Mesendoderm (in vitro differentiated cells): ENCODE results near the gene ZNF846.
"Not testable (repeated sequence)": the region's sequence is repeated elsewhere in the genome, so short reads cannot be mapped to it uniquely, and the experiment has no call there.

Source experiments
- DNase-seq: peaks from one replicate; pipeline ENCODE4 v3.0.0; 2013
- H2AK5ac ChIP-seq: 2 replicates; pipeline ENCODE4 v1.6.1; 2013; ENCODE audit warnings: low read length, inconsistent platforms
- H2BK120ac ChIP-seq: 2 replicates; pipeline ENCODE4 v1.6.1; 2013; ENCODE audit warnings: low read depth, mild to moderate bottlenecking, low read length, moderate library complexity, mixed read lengths
- H2BK15ac ChIP-seq: replicated peaks from 2 replicates; pipeline ENCODE4 v1.6.1; 2013; ENCODE audit warnings: low read depth, mild to moderate bottlenecking, moderate library complexity
- H2BK5ac ChIP-seq: 2 replicates; pipeline ENCODE4 v1.6.1; 2013; ENCODE audit warnings: low read length, inconsistent platforms
- H3K18ac ChIP-seq: 2 replicates; pipeline ENCODE4 v1.6.1; 2013; ENCODE audit warnings: mild to moderate bottlenecking, low read length, mixed read lengths
- H3K23ac ChIP-seq: one replicate; pipeline ENCODE4 v1.6.1; 2013; ENCODE audit warnings: low read length
- H3K27ac ChIP-seq: 2 replicates; pipeline ENCODE4 v1.5.1; 2013; ENCODE audit warnings: low read depth, mild to moderate bottlenecking, inconsistent platforms, low read length, moderate library complexity
- H3K27me3 ChIP-seq: 2 replicates; pipeline ENCODE4 v1.6.1; 2013; ENCODE audit warnings: low read length, control low read depth, mild to moderate bottlenecking, inconsistent platforms; ENCODE audit not compliant: insufficient read depth, poor library complexity
- H3K36me3 ChIP-seq: 2 replicates; pipeline ENCODE4 v1.6.1; 2013; ENCODE audit warnings: low read length, inconsistent platforms; ENCODE audit not compliant: control insufficient read depth, insufficient read depth
- H3K4ac ChIP-seq: one replicate; pipeline ENCODE4 v1.6.1; 2013; ENCODE audit warnings: low read depth, mild to moderate bottlenecking, low read length, moderate library complexity
- H3K4me1 ChIP-seq: 2 replicates; pipeline ENCODE4 v1.6.1; 2013; ENCODE audit warnings: low read depth, low read length, inconsistent platforms; ENCODE audit not compliant: control insufficient read depth
- H3K4me2 ChIP-seq: 2 replicates; pipeline ENCODE4 v1.6.1; 2013; ENCODE audit warnings: low read length
- H3K4me3 ChIP-seq: 2 replicates; pipeline ENCODE4 v1.5.1; 2013; ENCODE audit warnings: mild to moderate bottlenecking, low read length
- H3K56ac ChIP-seq: one replicate; pipeline ENCODE4 v1.6.1; 2013; ENCODE audit warnings: low read length
- H3K79me1 ChIP-seq: 2 replicates; pipeline ENCODE4 v1.6.1; 2013; ENCODE audit warnings: low read length, inconsistent platforms
- H3K79me2 ChIP-seq: 2 replicates; pipeline ENCODE4 v1.6.1; 2013; ENCODE audit warnings: mild to moderate bottlenecking, low read length; ENCODE audit not compliant: control insufficient read depth, insufficient read depth
- H3K9ac ChIP-seq: 2 replicates; pipeline ENCODE4 v1.6.1; 2013; ENCODE audit warnings: low read length, inconsistent platforms
- H4K5ac ChIP-seq: one replicate; pipeline ENCODE4 v1.6.1; 2013; ENCODE audit warnings: low read length
- H4K8ac ChIP-seq: one replicate; pipeline ENCODE4 v1.6.1; 2013; ENCODE audit warnings: low read depth, mild to moderate bottlenecking, control low read depth, low read length, moderate library complexity
- WGBS: extraction: QIAGEN DNeasy Blood & Tissue Kit; methylation state at CpG from one replicate; pipeline ENCODE4 v1.1.7; 2013; ENCODE audit warnings: low lambda C conversion rate, missing lambda C conversion rate; ENCODE audit not compliant: insufficient coverage; ENCODE audit errors: extremely low coverage; 5-methylcytosine and 5-hydroxymethylcytosine counted together

The ZNF846 gene

GRCh38 chr19:9735986-9736385 is 32.6 kb downstream of the ZNF846 start:
- Histone ChIP-seq H3K56ac (no peak overlapping the region), H3K4ac (no peak overlapping the region), H2AK5ac (no peak overlapping the region)

GRCh38 chr19:9730056-9730455 is 38.5 kb downstream of the ZNF846 start:
- not testable (repeated sequence) for H3K9ac ChIP-seq, H3K36me3 ChIP-seq, H3K56ac ChIP-seq, H4K8ac ChIP-seq, H4K5ac ChIP-seq, H3K23ac ChIP-seq, H3K27ac ChIP-seq, H2BK120ac ChIP-seq, H2BK15ac ChIP-seq, H3K27me3 ChIP-seq, H3K79me1 ChIP-seq, H2BK5ac ChIP-seq, H3K79me2 ChIP-seq, H3K4ac ChIP-seq, H3K4me1 ChIP-seq, H2AK5ac ChIP-seq, H3K4me2 ChIP-seq, H3K18ac ChIP-seq, H3K4me3 ChIP-seq, DNase-seq
- no CpG with 5 or more reads among the region's 10 CpGs for WGBS

More at GRCh38 chr19:9735986-9736385, 32.6 kb downstream of the ZNF846 start:
- DNase-seq, result no peak
- Histone ChIP-seq H3K4me1 (no peaks in the 10 kb centered on the region), H2BK5ac (no peak overlapping the region), H3K27me3 (no peaks in the 10 kb centered on the region), H4K8ac (no peak overlapping the region), H3K4me3 (no peak overlapping the region), H3K9ac (no peak overlapping the region), H3K23ac (no peak overlapping the region), H3K27ac (no peak overlapping the region), H3K18ac (no peak overlapping the region), H3K79me1 (no peaks in the 10 kb centered on the region), H3K79me2 (no peaks in the 10 kb centered on the region), H2BK15ac (no peak overlapping the region), H2BK120ac (no peak overlapping the region), H3K36me3 (no peaks in the 10 kb centered on the region), H4K5ac (no peak overlapping the region), H3K4me2 (no peak overlapping the region)
- no CpG with 5 or more reads among the region's 10 CpGs for WGBS

GRCh38 chr19:9729162-9729561 is 39.4 kb downstream of the ZNF846 start:
- H2BK5ac ChIP-seq, result no peak overlapping the region
- no peak overlapping the region for H4K5ac ChIP-seq
- H3K27ac ChIP-seq, result no peak overlapping the region

GRCh38 chr19:9727644-9728043 is 40.9 kb downstream of the ZNF846 start:
- Histone ChIP-seq H2BK15ac (no peak overlapping the region), H2AK5ac (no peak overlapping the region), H3K4me3 (no peak overlapping the region), H3K18ac (no peak overlapping the region), H3K23ac (no peak overlapping the region), H3K9ac (no peak overlapping the region), H2BK5ac (no peak overlapping the region), H3K36me3 (no peaks in the 10 kb centered on the region), H3K4me2 (no peak overlapping the region), H4K5ac (no peak overlapping the region), H2BK120ac (no peak overlapping the region), H3K27me3 (no peaks in the 10 kb centered on the region), H3K27ac (no peak overlapping the region), H3K4ac (no peak overlapping the region), H3K56ac (peak overlapping the region; percentile 36), H3K79me2 (no peaks in the 10 kb centered on the region), H3K4me1 (no peaks in the 10 kb centered on the region), H3K79me1 (no peaks in the 10 kb centered on the region), H4K8ac (no peak overlapping the region)
- no CpG with 5 or more reads among the region's 3 CpGs for WGBS
- DNase-seq, result peak; percentile 38

More at GRCh38 chr19:9729162-9729561, 39.4 kb downstream of the ZNF846 start:
- Histone ChIP-seq H2BK120ac (no peak overlapping the region), H3K4me3 (no peak overlapping the region), H3K36me3 (no peaks in the 10 kb centered on the region), H3K27me3 (no peaks in the 10 kb centered on the region), H3K79me1 (no peaks in the 10 kb centered on the region), H3K23ac (no peak overlapping the region), H3K4me1 (no peaks in the 10 kb centered on the region), H3K9ac (no peak overlapping the region), H2BK15ac (no peak overlapping the region), H3K4ac (no peak overlapping the region), H3K18ac (no peak overlapping the region), H3K79me2 (no peaks in the 10 kb centered on the region), H4K8ac (no peak overlapping the region), H3K56ac (no peak overlapping the region), H2AK5ac (no peak overlapping the region), H3K4me2 (no peak overlapping the region)
- no CpG with 5 or more reads among the region's 4 CpGs for WGBS
- no peak for DNase-seq

GRCh38 chr19:9725508-9726201 is 42.9 kb downstream of the ZNF846 start:
- not testable (repeated sequence) for H2BK15ac ChIP-seq, H3K79me2 ChIP-seq, H3K4me2 ChIP-seq, H2BK120ac ChIP-seq, H2AK5ac ChIP-seq, H3K4me3 ChIP-seq, H3K56ac ChIP-seq, H4K5ac ChIP-seq, H2BK5ac ChIP-seq, DNase-seq, H3K23ac ChIP-seq, H4K8ac ChIP-seq, H3K4me1 ChIP-seq, H3K9ac ChIP-seq, H3K4ac ChIP-seq, H3K79me1 ChIP-seq, H3K27ac ChIP-seq, H3K18ac ChIP-seq, H3K27me3 ChIP-seq, H3K36me3 ChIP-seq
- WGBS, result no CpG with 5 or more reads among the region's 13 CpGs

GRCh38 chr19:9724157-9724556 is 44.4 kb downstream of the ZNF846 start:
- WGBS, result no CpG with 5 or more reads among the region's 4 CpGs

More at GRCh38 chr19:9724157-9724556, 44.4 kb downstream of the ZNF846 start:
- H2BK120ac ChIP-seq, result no peak overlapping the region
- H3K79me1 ChIP-seq, result no peaks in the 10 kb centered on the region
- H3K4me2 ChIP-seq, result no peak overlapping the region
- no peak overlapping the region for H3K18ac ChIP-seq
- no peaks in the 10 kb centered on the region for H3K4me1 ChIP-seq
- DNase-seq, result no peak
- H3K4me3 ChIP-seq, result no peak overlapping the region
- no peak overlapping the region for H3K23ac ChIP-seq
- H3K36me3 ChIP-seq, result no peaks in the 10 kb centered on the region
- H3K56ac ChIP-seq, result no peak overlapping the region
- no peak overlapping the region for H3K9ac ChIP-seq
- H2AK5ac ChIP-seq, result no peak overlapping the region
- H4K8ac ChIP-seq, result no peak overlapping the region
- H3K27ac ChIP-seq, result no peak overlapping the region
- H2BK15ac ChIP-seq, result no peak overlapping the region
- H3K79me2 ChIP-seq, result no peaks in the 10 kb centered on the region
- H3K4ac ChIP-seq, result no peak overlapping the region
- H4K5ac ChIP-seq, result no peak overlapping the region
- H2BK5ac ChIP-seq, result no peak overlapping the region
- H3K27me3 ChIP-seq, result no peaks in the 10 kb centered on the region
